DMS114 treated with DMSO at 0.1 percent for 48 hours (cell line): ENCODE data around the gene SLC6A4.
"Not testable (repeated sequence)": the region's sequence is repeated elsewhere in the genome, so short reads cannot be mapped to it uniquely, and the experiment has no call there.

Experiments
- DNase-seq: peaks from one replicate; lab custom pipeline; 2025; ENCODE audit not compliant: unreplicated experiment; lab: John Stamatoyannopoulos, UW

The SLC6A4 gene

DNA sequence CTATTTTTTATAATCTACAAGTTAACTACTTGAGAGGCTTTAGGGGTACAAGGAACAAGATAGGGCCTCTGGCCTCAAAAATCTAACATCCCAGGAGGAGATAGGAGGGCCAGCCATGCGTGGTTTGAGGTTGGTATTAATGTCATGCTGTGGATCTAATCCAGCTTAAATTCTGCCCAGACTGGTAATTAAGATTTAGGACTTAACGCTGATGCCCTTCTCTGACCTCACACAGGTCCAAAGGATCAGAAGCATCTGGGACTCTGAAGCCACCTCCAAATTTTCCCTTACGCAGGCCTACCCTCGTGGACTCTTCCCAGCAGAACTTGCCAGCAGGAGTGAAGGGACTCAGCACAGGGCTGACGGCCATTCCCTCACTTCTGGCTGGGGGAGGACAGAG is 15.1 kb downstream of the SLC6A4 start:
- no peak for DNase-seq

DNA sequence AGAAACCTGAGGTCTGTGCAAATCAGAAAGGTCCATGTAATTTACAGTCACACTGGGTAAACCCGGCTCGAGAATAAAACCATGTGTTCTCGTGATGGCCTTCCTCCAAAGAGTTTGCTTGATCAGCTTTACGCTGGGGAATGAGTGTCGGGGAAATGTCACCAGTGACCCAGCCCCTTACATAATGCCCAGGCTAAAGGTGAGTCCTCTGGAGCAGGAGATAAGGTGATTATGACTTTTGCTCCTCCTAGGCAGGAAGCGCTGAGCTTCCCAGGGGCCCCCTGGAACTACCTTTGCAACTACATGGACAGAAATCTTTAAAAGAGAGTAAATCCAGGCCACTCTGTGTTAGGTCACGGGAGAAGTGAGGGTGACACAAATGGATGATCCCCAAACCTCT is 15.7 kb downstream of the SLC6A4 start:
- DNase-seq = no peak

DNA sequence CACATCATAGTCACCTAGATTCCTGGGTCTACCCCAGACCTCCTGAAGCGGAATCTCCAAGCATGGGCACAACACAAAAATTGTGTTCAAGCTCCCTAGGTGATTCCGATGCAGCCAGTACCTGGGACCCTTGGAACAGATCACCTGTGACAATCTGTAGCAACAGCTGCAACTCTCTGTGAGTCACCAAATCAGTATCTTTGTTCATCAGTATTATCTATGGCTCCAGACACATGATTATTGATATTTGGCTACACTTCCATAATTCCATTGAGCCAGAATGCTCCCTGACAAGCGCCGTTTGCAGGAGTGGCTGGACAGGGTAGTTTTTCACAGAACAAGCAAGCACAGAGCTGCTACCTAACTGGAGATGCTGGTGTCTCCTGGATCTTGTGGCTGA is 16.2 kb downstream of the SLC6A4 start:
- no peak for DNase-seq

DNA sequence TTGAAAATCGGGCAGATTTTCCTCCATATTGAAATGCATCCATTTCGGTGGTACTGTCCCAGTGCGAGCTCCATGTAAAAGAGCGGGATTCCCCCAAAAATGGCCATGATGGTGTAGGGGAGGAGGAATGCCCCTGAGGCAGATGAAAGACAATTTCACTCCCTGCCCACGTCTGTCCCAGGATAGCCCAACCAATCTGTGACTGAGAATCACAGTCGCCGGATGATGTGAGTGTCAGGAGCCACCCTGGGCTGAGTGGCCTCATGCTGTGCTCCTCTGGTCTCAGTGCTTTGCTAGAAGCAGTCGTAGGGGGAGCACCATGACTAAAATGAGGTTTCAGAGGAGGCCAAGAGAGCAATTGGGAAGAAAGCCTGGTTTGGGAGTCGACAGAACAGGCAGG is 16.7 kb downstream of the SLC6A4 start:
- DNase-seq = no peak

DNA sequence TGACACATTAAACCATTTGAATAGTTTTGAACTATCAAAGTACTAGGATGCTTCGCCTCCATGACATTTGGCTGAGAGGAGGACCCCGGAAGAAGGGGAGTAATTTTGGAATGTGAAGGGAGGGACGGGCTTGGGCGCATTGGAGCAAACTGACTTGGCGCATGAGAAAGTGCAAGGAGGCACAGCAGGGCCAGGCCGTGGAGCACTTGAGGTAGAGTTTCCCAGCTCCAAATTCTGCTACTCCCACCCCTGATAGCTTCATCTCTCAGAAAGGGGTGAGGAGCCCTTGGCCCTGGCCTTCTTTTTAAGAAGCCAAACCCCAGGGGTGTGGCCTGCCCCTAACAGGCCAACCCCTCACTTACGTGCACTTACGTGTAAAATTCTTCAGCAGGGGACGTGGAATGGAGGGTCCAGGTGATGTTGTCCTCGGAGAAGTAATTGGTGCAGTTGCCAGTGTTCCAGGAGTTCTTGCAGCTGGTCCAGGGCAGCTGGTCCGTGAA is 17.7 kb downstream of the SLC6A4 start:
- no peak for DNase-seq

DNA sequence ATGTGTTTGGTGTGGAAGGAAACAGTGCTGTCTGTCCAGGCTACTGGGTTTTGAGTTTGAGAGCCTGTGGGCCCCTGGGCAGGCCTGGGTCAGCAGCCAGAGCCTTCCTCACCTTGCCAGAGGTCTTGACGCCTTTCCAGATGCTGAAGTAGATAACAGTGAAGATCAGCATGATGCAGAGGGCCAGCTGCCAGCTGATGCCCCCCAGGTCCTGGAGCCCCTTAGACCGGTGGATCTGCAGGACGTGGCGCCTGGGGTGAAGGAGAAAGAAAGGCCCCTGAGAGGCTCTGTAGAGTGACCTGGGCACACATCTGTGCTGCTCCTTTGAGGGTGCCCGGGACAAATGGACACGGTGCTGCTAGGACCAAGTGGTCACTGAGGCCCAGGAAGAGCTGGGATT is 18.4 kb downstream of the SLC6A4 start:
- DNase-seq = no peak

DNA sequence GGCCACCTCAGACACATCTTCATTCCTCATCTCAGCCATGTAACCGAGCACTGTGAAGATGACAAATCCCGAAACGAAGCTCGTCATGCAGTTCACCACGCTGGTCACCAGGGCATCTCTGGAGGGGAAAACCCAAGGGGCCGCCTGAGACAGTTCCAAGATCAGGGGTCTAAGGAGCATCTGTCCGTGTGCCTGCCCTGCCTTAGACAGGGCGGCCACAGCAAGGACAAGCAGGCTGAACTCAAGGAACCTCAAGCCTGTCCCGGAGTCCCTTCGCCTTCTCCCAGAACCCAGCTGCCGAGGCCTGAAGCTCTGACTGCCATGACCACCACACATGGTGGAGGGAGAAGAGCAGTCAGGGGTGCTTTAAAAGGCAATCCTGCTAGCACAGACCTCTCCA is 22.7 kb downstream of the SLC6A4 start:
- DNase-seq = no peak

DNA sequence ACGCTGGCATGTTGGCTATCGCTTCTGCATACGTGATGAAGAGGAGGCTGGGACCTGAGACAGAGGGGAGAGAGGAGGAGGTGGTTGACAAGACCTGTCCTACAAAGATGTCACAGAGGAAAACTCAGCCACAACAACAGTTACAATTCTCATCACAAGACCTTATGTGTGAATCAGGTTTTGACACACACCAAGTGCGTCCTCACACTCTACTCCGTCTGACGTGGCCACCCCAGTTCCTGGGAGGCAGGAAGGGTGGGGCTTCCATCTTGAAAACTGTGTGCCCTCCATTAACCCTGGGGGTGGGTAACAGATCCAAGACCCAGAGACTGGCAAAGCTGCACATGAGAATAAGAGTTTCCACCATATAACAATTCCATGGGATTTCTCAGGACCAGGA is 24.1 kb downstream of the SLC6A4 start:
- no peak for DNase-seq

DNA sequence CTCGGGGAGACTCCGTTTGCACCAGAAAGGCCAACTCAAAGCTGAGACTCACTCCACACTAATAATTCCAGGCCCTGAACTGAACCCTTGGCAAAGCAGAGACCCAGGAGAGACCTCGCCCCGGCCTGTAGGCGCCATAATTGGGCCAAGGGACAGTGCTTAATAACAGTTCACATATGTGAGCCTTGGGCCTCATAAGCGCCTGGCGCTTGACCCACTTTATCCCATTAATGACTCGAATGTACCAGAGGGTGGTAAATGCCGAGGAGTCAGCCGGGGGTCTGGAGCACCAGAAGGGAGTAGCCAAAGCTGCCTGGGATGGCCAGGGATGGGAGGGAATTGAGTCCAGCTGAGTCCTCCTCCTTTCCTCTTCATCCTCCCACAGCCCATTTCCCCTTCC is 24.6 kb downstream of the SLC6A4 start:
- DNase-seq = no peak

DNA sequence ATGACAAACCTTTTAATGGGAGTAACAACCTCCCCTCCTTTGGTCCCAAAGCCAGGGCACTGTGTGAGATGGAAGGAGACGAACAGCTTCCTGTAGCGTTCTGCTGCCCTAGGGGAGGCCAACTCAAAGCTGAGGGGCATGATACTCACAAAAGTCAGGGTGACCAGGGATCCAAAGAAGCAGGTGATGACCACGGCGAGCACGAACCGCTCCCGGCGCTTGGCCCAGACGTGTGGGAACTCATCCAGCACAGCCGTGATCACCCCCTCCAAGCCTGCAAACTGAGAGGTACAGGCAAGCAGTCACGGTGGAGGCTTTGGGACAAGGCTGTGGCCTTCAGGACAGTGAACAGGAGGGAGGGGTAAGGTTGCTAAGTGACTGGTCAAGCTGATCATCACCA is 25.1 kb downstream of the SLC6A4 start:
- no peak for DNase-seq

DNA sequence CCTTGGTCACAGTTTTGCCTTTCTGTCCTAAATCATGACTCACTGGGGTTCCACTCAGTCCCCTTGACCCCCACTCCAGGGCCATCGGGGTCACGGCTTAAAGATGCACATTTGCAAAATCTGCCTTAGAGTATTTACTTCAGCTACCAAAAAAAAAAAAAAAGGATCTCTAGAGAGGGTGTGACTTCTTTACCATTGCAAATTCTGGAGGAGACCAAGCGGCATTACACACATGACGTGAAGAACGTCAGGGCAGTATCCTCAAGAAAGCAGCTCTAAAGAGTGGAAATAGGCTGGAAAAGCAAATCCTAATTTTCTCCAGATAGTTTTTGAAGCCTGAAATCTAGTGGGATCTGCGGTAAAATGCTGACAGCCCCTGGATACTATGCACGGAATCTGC is 25.6 kb downstream of the SLC6A4 start:
- no peak for DNase-seq

DNA sequence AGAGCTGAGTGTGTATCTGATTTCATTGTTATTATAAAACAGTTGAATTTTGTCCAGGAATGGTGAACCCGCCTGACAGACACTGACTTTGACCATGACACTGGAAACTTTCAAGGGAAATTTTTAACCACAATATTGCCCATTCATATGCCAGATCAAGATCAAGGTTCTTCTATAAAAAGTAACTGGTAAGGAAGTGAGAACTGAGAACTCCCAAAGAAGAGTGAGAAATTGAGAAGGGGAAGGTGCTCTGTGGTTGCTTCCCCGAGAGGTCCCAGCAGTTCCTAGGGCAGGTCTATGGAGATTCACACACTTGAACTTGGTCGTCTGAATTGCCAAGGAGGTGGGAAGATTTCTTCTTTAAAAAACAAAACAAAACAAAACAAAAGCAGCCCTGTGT is 27.3 kb downstream of the SLC6A4 start:
- no peak for DNase-seq

DNA sequence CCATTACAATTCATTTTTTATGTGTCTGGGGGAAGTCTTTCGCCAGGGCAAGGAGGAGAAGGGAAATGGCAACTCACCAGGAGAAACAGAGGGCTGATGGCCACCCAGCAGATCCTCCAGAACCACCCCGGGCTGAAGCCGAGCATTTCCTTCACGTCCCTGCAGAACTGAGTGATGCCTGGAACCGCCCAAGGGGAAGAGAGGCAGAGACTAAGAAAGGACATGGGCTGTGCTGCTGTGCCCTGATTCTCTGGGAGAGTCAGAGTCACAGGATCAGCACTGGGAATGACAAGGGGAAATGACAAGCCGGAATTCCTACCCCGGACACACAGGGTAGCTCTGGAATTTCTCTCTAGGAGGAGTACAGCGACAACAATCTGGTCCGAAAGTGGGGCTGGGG is 27.8 kb downstream of the SLC6A4 start:
- no peak for DNase-seq

DNA sequence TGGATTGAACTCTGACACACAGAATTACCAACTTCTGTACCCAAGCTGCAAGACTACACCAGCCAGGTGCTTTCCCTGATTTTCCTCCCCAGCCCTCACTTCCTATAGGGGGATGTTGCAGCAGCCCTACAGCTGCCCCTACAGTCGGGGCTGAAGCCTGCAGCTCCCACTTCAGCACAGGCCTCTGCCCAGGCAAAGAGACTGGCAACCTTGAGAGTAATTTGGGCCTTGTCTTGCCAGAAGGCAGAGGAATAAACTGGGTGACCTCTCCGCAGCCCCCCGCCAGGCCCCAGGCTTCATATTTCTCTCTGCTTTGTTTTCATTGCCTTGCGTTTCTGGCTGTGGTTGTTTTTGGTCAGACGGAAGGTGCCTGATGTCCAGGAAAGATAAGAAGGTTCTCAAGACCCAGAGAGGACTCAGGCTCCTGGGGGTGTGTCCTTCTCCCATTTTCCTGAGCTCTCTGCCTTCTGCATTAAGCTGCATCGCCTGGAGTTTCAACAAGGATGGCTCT is 32.0 kb downstream of the SLC6A4 start:
- no peak for DNase-seq

DNA sequence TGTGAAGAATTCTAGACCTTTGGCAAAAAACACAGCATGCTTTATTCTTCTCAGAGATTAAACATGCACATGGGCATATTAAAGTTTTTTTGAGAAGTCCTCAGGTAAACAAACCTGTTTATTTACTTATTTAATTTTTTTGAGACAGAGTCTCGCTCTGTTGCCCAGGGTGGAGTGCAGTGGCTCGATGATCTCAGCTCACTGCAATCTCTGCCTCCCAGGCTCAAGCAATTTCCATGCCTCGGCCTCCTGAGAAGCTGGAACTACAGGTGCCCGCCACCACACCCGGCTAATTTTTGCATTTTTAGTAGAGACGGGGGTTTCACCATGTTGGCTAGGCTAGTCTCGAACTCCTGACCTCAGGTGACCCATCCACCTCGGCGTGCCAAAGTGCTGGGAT is 34.8 kb downstream of the SLC6A4 start:
- not testable (repeated sequence) for DNase-seq

DNA sequence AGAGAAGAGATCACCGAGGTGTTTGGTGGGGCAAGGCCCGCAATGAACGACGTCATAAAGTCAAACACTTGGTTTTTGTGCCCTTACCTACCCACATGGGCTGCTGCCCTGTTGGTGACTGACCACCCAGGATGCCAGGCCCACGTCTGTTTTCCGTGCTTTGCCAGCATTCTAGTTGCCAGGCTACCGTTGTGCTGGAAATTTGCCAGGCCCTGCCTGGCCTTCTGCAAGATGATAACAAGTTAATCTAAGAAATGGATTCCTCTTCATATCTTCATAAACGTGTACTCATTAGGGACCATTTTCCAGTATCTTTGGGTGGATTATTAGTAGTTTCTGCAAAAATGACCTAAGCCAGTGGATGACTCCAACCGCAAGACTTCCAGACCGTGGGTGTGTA is 35.4 kb downstream of the SLC6A4 start:
- DNase-seq = no peak

DNA sequence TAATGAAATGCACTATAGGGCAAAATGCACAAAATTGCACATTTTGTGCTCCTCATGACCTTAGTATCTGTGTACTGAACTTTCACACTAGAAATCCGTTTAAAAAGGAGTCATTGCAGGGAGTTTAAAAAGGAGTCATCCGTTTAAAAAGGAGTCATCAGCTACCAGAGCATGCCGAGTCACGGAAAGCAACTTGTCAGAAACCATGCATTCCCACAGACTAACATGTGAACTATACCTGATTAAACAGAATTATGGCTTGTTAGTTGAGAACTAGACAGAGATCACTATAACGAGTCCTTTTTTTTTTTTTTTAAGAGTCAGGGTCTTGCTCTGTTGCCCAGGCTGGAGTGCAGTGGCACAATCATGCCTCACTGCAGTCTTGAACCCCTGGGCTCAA is 35.9 kb downstream of the SLC6A4 start:
- no peak for DNase-seq

DNA sequence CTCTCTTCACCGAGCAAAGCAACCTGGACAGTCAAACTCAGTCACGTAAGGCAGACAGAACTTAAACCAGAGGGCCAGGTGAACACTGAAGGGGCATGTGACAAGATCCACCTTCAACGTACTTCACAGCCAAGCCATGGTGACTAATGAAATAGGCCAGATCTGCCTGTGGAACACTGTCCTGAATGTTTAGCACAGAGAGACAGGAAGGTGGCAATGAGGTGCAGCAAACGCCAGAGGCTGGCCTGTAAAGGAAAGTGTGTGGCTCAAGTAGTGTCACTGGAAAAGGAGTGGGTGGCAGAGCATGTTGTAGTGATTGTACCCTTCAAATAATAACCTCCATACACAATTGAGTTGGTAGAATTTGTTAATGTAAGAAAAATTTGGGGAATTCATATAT is 38.1 kb downstream of the SLC6A4 start:
- DNase-seq = no peak

DNA sequence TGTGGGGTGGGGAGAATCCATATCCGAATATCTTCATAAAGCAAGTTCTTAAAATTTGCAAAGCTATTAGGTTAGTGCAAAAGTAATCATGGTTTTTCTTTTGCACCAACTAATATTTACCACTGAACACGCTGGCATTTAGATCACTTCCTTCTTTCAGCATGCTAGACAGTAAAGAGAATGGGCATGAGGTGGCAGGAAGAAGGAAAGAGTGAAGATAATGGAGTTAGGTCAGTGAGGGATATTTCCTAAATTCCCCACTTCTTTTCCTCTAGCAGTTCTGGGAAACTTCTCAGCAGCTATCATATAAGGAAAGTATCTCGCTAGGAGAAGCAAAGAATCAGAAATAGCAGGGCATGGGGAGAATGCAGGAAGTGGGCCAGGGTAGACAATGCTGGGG is 39.0 kb downstream of the SLC6A4 start:
- DNase-seq = no peak

DNA sequence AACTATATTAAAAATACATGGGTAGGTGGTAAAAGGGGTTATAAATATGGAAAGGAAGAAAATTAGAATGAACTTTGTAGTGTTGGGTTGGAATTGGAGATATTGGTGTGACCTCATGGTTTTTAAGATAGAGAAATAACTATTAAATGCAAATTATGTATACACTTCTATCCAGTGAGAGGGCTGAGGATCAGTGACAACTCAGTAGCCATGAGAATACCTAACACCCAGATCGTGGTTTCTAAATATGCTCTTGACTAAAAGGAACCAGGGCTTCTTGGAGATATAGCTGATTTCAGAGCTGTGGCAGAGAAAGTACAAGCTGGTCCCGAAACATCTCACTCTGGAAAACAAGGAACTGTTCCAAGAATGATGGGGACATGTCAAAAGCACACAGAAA is 44.4 kb downstream of the SLC6A4 start:
- DNase-seq = no peak

DNA sequence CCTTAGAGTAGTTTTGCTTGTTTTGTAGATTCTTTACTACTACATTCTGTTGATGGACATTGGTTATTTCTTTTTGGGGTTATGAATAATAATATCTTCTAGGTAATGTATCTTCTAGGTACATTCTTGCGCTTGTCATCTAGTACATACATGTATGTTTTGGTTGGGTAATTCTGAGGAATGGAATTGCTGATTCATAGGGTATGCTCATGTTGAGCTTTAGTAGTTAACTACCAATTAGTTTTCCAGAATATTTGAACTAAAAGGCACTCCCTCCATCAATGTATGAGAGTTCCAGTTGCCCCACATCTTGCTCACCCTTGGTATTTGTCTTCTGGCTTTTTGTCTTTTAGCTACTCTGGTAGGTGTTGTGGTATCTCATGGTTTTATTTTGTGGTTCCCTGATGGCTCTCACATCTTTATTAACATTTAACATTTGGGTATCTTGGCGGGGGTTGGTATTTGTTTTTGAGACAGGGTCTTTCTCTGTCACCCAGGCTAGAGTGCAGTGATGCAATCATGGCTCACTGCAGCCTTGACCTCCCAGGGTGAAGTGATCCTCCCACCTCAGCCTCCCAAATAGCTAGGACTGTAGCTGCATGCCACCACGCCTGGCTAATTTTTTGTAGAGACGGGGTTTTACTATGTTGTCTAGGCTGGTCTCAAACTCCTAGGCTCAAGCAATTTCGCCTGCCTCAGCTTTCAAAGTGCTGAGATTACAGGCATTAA is 47.1 kb downstream of the SLC6A4 start:
- DNase-seq = no peak

DNA sequence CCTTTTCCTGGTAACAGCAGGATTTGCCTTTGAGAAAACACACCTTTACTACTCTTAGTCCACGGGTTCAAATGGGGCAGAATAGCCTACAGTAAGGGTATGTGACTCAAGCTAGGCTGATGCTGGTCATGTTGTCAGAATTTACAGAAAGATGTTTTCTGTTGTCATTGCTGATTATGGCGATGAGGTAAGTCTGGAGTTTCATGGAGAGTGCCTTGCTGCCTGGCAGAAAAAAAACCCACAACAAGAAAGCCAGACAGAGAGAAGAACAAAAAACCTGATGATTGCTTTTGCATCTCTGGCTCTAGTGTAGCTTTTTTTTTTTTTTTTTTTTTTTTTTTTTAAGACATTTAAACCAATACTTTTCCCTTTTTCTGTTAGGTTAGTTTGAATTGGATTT is 47.9 kb downstream of the SLC6A4 start:
- DNase-seq = no peak

DNA sequence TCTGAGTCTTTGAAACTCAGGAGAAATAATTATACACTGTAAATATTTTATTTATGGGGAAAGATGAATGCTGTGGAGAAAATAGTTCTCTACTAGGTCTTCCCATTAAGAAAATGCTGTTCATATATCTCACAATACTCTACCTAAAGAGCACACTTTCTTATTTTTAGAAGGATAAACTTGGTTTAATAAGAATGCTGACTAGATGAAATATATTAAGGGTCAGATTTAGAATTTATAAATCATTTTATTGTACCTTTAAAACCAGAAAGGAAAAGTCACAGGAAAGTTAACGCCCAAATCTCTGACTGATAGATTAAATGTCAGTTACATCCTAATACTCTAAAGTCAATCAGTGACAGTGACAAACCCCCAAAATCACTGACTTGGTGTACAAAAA is 48.7 kb downstream of the SLC6A4 start:
- no peak for DNase-seq
